ENCODE results near the gene RPL36. TPM values are rescaled to one million over a fixed set of nuclear protein-coding genes. Genes with fewer than 3 reads are reported as not detected.

RPL36 gene
- total RNA-seq, 1 experiment from 2014 or later: 951 TPM

GRCh38 chr19:5696196-5697021, 6.3 kb downstream of the RPL36 start:
- no peak for TF ChIP-seq CTCF (IDR thresholded peaks at IDR 0.05; ENCODE audit: insufficient read depth in 1 of 2, low read depth in 1 of 2, low read length in 1 of 2, severe bottlenecking in 1 of 2, unreplicated experiment in 1 of 2)
- intact Hi-C loops (cut with micrococcal nuclease; ENCODE audit: unreplicated experiment): no loop called here
- no peak for DNase-seq
- H3K9me3 ChIP-seq: no peaks in the 10 kb centered on the region
- no peaks in the 10 kb centered on the region for H3K27me3 ChIP-seq (replicated peaks; ENCODE audit: control insufficient read depth, insufficient read depth, low read length)
- peaks cover 7% of the 10 kb centered on the region for H3K36me3 ChIP-seq (ENCODE audit: control insufficient read depth, insufficient read depth, low read length)
- CTCF ChIA-PET: no interaction called here
- H3K27ac Mint-ChIP-seq (ENCODE audit: unreplicated experiment): peak overlapping the region; percentile 24
- no peaks in the 10 kb centered on the region for H3K4me1 ChIP-seq
- H3K9me3 Mint-ChIP-seq (ENCODE audit: unreplicated experiment): no peaks in the 10 kb centered on the region
- no TSS peak for BruUV-seq (replicated peaks)
- no peak overlapping the region for H3K4me3 Mint-ChIP-seq (ENCODE audit: unreplicated experiment)
- POLR2A ChIA-PET: interaction anchor here (0.6 kb wide), 1 partner anchor 24 kb away, joined by 8 read pairs; the partner anchor contains the start of gene LONP1
- no peaks in the 10 kb centered on the region for H3K4me1 Mint-ChIP-seq (ENCODE audit: low read depth, unreplicated experiment)
- peaks cover 100% of the 10 kb centered on the region for H3K36me3 Mint-ChIP-seq (ENCODE audit: insufficient read depth, unreplicated experiment)
- no peaks in the 10 kb centered on the region for H3K27me3 Mint-ChIP-seq (ENCODE audit: insufficient read depth, unreplicated experiment)
- H3K4me3 ChIP-seq (ENCODE audit: low read depth, low read length): no peak overlapping the region

- Histone ChIP-seq H3K4me3 (ENCODE audit: low read depth, low read length) (no peak overlapping the region), H3K27me3 (replicated peaks; ENCODE audit: control insufficient read depth, insufficient read depth, low read length) (no peaks in the 10 kb centered on the region), H3K4me1 (no peaks in the 10 kb centered on the region), H3K36me3 (ENCODE audit: control insufficient read depth, insufficient read depth, low read length) (peaks cover 6% of the 10 kb centered on the region), H3K9me3 (no peaks in the 10 kb centered on the region)
- Mint-ChIP-seq H3K4me1 (ENCODE audit: low read depth, unreplicated experiment) (no peaks in the 10 kb centered on the region), H3K9me3 (ENCODE audit: unreplicated experiment) (no peaks in the 10 kb centered on the region), H3K27me3 (ENCODE audit: insufficient read depth, unreplicated experiment) (no peaks in the 10 kb centered on the region), H3K4me3 (ENCODE audit: unreplicated experiment) (no peak overlapping the region), H3K36me3 (ENCODE audit: insufficient read depth, unreplicated experiment) (peaks cover 98% of the 10 kb centered on the region), H3K27ac (ENCODE audit: unreplicated experiment) (peak overlapping the region; percentile 24)
- TF ChIP-seq CTCF (IDR thresholded peaks at IDR 0.05; ENCODE audit: insufficient read depth in 1 of 2, low read depth in 1 of 2, low read length in 1 of 2, severe bottlenecking in 1 of 2, unreplicated experiment in 1 of 2): no peak
- POLR2A ChIA-PET: interaction anchor here (0.6 kb wide), 1 partner anchor 23 kb away, joined by 8 read pairs; the partner anchor contains the start of gene LONP1
- CTCF ChIA-PET: interaction anchor here (0.6 kb wide), 1 partner anchor 9 kb away, joined by 3 read pairs; no protein-coding TSS in a partner anchor
- no peak for DNase-seq
- intact Hi-C loops (cut with micrococcal nuclease; ENCODE audit: unreplicated experiment): no loop called here
- BruUV-seq (replicated peaks): no TSS peak
Measured at GRCh38 chr19:5697022-5697889, 7.2 kb downstream of the RPL36 start.

All from Caco-2 (cell line).